Measurements from ENCODE around the gene PTX4. TPM values are rescaled to one million over a fixed set of nuclear protein-coding genes. Genes with fewer than 3 reads are reported as not detected.

Gene PTX4
- total and polyA plus RNA-seq, 2 donors = 0.05 TPM

GRCh38 chr16:1438229-1439057, 50.3 kb downstream of the PTX4 start:
- Histone ChIP-seq H3K36me3 (ENCODE audit: control insufficient read depth in 2 of 2, insufficient read depth in 2 of 2, low read length in 1 of 2) (no peaks in the 10 kb centered on the region), H3K27ac (ENCODE audit: low read depth in 1 of 2, low read length in 1 of 2) (no peak overlapping the region), H3K4me1 (ENCODE audit: control insufficient read depth in 2 of 2, insufficient read depth in 2 of 2, low read length in 2 of 2) (no peaks in the 10 kb centered on the region), H3K27me3 (ENCODE audit: control insufficient read depth in 2 of 2, insufficient read depth in 1 of 2, low read length in 1 of 2) (peaks cover 0 to 1% of the 10 kb centered on the region in 2 donors), H3K9me3 (ENCODE audit: control insufficient read depth in 2 of 2, insufficient read depth in 1 of 2, low read length in 1 of 2) (no peaks in the 10 kb centered on the region), H3K4me3 (ENCODE audit: low read length in 2 of 2) (no peak overlapping the region)
- 93% methylated on average over 35 of the region's 35 CpGs for WGBS
- DNase-seq (ENCODE audit: low read depth in 6 of 9, low spot score in 9 of 9) = no peak

DNA sequence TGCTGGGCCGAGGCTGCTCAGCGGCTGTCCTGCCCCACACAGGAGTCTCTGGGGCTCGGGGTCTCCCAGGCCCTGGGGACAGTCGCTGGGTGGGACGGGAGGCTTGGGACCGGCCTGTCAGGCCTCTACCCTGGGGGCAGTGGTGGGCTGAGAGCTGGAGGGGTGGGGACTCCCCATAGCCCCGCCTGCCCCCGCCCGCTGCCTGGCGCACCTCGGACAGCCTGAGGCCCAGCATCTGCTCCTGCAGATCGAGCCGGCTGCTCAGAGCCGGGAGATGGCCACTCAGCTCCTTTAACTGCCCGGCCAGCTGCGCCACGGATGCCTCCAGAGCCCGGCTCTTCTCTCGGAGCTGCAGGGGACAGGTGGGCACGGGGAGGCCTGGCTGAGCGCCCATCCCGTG, 51.1 kb downstream of the PTX4 start:
- WGBS = 98% methylated on average over 22 of the region's 22 CpGs
- Histone ChIP-seq H3K9me3 (ENCODE audit: control insufficient read depth in 2 of 2, insufficient read depth in 1 of 2, low read length in 1 of 2) (no peaks in the 10 kb centered on the region), H3K36me3 (ENCODE audit: control insufficient read depth in 2 of 2, insufficient read depth in 2 of 2, low read length in 1 of 2) (no peaks in the 10 kb centered on the region), H3K27ac (ENCODE audit: low read depth in 1 of 2, low read length in 1 of 2) (no peak overlapping the region), H3K4me1 (ENCODE audit: control insufficient read depth in 2 of 2, insufficient read depth in 2 of 2, low read length in 2 of 2) (no peaks in the 10 kb centered on the region), H3K4me3 (ENCODE audit: low read length in 2 of 2) (no peak overlapping the region), H3K27me3 (ENCODE audit: control insufficient read depth in 2 of 2, insufficient read depth in 1 of 2, low read length in 1 of 2) (peaks cover 0 to 10% of the 10 kb centered on the region in 2 donors)
- no peak for DNase-seq (ENCODE audit: low read depth in 6 of 9, low spot score in 9 of 9)

GRCh38 chr16:1436731-1437355, 51.9 kb downstream of the PTX4 start:
- peaks cover 0 to 17% of the 10 kb centered on the region in 2 donors for H3K27me3 ChIP-seq (ENCODE audit: control insufficient read depth in 2 of 2, insufficient read depth in 1 of 2, low read length in 1 of 2)
- no peak overlapping the region for H3K4me3 ChIP-seq (ENCODE audit: low read length in 2 of 2)
- H3K9me3 ChIP-seq (ENCODE audit: control insufficient read depth in 2 of 2, insufficient read depth in 1 of 2, low read length in 1 of 2) = no peaks in the 10 kb centered on the region
- no peak for DNase-seq (ENCODE audit: low read depth in 6 of 9, low spot score in 9 of 9)
- H3K27ac ChIP-seq (ENCODE audit: low read depth in 1 of 2, low read length in 1 of 2) = no peak overlapping the region
- no peaks in the 10 kb centered on the region for H3K36me3 ChIP-seq (ENCODE audit: control insufficient read depth in 2 of 2, insufficient read depth in 2 of 2, low read length in 1 of 2)
- WGBS = 94% methylated on average over 47 of the region's 47 CpGs
- no peaks in the 10 kb centered on the region for H3K4me1 ChIP-seq (ENCODE audit: control insufficient read depth in 2 of 2, insufficient read depth in 2 of 2, low read length in 2 of 2)

GRCh38 chr16:1435921-1436697, 52.6 kb downstream of the PTX4 start:
- H3K4me1 ChIP-seq (ENCODE audit: control insufficient read depth in 2 of 2, insufficient read depth in 2 of 2, low read length in 2 of 2) = no peaks in the 10 kb centered on the region
- WGBS = 98% methylated on average over 32 of the region's 32 CpGs
- peaks cover 0 to 22% of the 10 kb centered on the region in 2 donors for H3K27me3 ChIP-seq (ENCODE audit: control insufficient read depth in 2 of 2, insufficient read depth in 1 of 2, low read length in 1 of 2)
- H3K9me3 ChIP-seq (ENCODE audit: control insufficient read depth in 2 of 2, insufficient read depth in 1 of 2, low read length in 1 of 2) = no peaks in the 10 kb centered on the region
- H3K4me3 ChIP-seq (ENCODE audit: low read length in 2 of 2) = no peak overlapping the region
- H3K36me3 ChIP-seq (ENCODE audit: control insufficient read depth in 2 of 2, insufficient read depth in 2 of 2, low read length in 1 of 2) = no peaks in the 10 kb centered on the region
- no peak overlapping the region for H3K27ac ChIP-seq (ENCODE audit: low read depth in 1 of 2, low read length in 1 of 2)
- DNase-seq (ENCODE audit: low read depth in 6 of 9, low spot score in 9 of 9) = no peak

Other genes with a start within 250 kb of the PTX4 start
- 4.3 TPM for gene TPSAB1, start 248.2 kb downstream of the PTX4 start, total RNA-seq
- 11.1 TPM for gene TPSAB1, start 248.2 kb downstream of the PTX4 start, polyA plus RNA-seq
- 0.14 TPM for gene TPSD1, start 232.9 kb downstream of the PTX4 start, total RNA-seq
- 1.1 TPM for gene TPSD1, start 232.9 kb downstream of the PTX4 start, polyA plus RNA-seq
- gene UBE2I, start 179.3 kb downstream of the PTX4 start, total RNA-seq = 58.5 TPM
- gene UBE2I, start 179.3 kb downstream of the PTX4 start, polyA plus RNA-seq = 105 TPM
- 0.52 TPM for gene BAIAP3, start 155.3 kb downstream of the PTX4 start, total RNA-seq
- 5.4 TPM for gene BAIAP3, start 155.3 kb downstream of the PTX4 start, polyA plus RNA-seq
- gene TSR3, start 137.1 kb downstream of the PTX4 start, total RNA-seq = 38.7 TPM
- 46.8 TPM for gene TSR3, start 137.1 kb downstream of the PTX4 start, polyA plus RNA-seq
- gene GNPTG, start 137.0 kb downstream of the PTX4 start, total RNA-seq = 27.8 TPM
- 61.3 TPM for gene GNPTG, start 137.0 kb downstream of the PTX4 start, polyA plus RNA-seq
- 10.5 TPM for gene UNKL, start 74.2 kb downstream of the PTX4 start, total RNA-seq
- 21.9 TPM for gene UNKL, start 74.2 kb downstream of the PTX4 start, polyA plus RNA-seq
- 20.6 TPM for gene UQCC4, start 68.2 kb downstream of the PTX4 start, total RNA-seq
- gene UQCC4, start 68.2 kb downstream of the PTX4 start, polyA plus RNA-seq = 24.4 TPM
- gene PERCC1, start 57.9 kb downstream of the PTX4 start, total RNA-seq = not detected
- 0.07 TPM for gene PERCC1, start 57.9 kb downstream of the PTX4 start, polyA plus RNA-seq
- 0.71 TPM for gene CCDC154, start 44.4 kb downstream of the PTX4 start, total RNA-seq
- 14.0 TPM for gene CCDC154, start 44.4 kb downstream of the PTX4 start, polyA plus RNA-seq
- gene CLCN7, start 13.9 kb downstream of the PTX4 start, total RNA-seq = 17.5 TPM
- 78.5 TPM for gene CLCN7, start 13.9 kb downstream of the PTX4 start, polyA plus RNA-seq
- gene TELO2, start 4.4 kb upstream of the PTX4 start, total RNA-seq = 14.0 TPM
- 97.4 TPM for gene TELO2, start 4.4 kb upstream of the PTX4 start, polyA plus RNA-seq
- gene TMEM204, start 44.7 kb upstream of the PTX4 start, total RNA-seq = 10.3 TPM
- 29.3 TPM for gene TMEM204, start 44.7 kb upstream of the PTX4 start, polyA plus RNA-seq
- gene IFT140, start 123.1 kb upstream of the PTX4 start, total RNA-seq = 8.5 TPM
- 12.0 TPM for gene IFT140, start 123.1 kb upstream of the PTX4 start, polyA plus RNA-seq
- gene CRAMP1, start 123.4 kb upstream of the PTX4 start, total RNA-seq = 4.7 TPM
- gene CRAMP1, start 123.4 kb upstream of the PTX4 start, polyA plus RNA-seq = 12.2 TPM
- 35.1 TPM for gene JPT2, start 189.3 kb upstream of the PTX4 start, total RNA-seq
- 31.4 TPM for gene JPT2, start 189.3 kb upstream of the PTX4 start, polyA plus RNA-seq
- 36.0 TPM for gene MAPK8IP3, start 217.3 kb upstream of the PTX4 start, total RNA-seq
- 129 TPM for gene MAPK8IP3, start 217.3 kb upstream of the PTX4 start, polyA plus RNA-seq

Measured in thymus (tissue), 11 donors.